NCI-H1436 treated with DMSO at 0.1 percent for 48 hours (cell line): ENCODE data around the gene ARHGEF16.

ENCODE experiments used
- DNase-seq: peaks from one replicate; lab custom pipeline; 2025; lab: John Stamatoyannopoulos, UW

Gene ARHGEF16

GRCh38 chr1:3456964-3457909 lies 2.8 kb downstream of the ARHGEF16 start:
- DNase-seq = no peak

DNA sequence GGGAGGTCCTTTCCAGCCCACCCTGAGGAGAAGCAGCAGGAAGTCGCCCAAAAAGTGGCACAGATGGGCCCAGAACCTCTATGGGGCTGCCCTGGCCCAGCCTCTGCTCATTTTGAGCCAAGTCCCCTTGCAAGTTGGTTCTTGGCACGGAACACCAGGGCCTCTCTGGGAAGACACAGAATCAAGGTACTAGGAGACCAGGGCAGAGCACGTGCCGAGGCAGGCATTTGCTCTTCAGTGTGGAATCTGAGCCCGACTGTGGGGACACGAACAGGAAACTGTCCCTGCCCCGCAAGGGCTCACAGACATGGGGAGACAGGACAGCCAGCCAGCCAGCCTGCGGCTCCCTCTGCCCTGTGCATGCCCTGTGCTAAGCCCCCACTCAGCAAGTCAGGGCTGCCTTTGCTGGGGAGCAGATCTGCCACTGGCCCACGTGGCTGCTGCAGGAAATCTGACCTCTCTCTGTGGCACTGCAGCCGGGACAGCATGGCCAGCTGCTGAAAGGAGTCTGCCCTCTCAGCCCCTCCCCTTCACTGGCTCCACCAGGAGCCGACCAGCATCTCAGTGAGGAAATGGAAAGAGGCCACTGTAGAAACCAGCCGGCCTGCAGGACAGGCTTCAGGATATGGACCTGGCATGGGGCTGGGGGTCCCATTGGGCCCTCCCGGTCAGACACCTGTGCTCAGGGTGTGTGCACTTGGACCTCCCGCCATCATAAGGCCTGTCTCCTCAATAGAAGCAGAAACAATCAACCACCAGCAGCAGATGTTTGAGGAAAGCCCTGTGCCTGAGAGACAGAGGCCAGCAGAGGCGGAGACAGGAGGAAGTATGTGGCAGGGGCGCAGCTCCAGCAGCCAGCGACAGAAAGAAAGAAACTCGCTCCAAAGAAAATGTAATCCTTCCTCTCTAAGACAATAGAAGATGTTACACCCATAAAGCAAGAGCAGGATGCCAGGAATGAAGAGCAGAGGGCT lies 3.7 kb downstream of the ARHGEF16 start:
- no peak for DNase-seq

DNA sequence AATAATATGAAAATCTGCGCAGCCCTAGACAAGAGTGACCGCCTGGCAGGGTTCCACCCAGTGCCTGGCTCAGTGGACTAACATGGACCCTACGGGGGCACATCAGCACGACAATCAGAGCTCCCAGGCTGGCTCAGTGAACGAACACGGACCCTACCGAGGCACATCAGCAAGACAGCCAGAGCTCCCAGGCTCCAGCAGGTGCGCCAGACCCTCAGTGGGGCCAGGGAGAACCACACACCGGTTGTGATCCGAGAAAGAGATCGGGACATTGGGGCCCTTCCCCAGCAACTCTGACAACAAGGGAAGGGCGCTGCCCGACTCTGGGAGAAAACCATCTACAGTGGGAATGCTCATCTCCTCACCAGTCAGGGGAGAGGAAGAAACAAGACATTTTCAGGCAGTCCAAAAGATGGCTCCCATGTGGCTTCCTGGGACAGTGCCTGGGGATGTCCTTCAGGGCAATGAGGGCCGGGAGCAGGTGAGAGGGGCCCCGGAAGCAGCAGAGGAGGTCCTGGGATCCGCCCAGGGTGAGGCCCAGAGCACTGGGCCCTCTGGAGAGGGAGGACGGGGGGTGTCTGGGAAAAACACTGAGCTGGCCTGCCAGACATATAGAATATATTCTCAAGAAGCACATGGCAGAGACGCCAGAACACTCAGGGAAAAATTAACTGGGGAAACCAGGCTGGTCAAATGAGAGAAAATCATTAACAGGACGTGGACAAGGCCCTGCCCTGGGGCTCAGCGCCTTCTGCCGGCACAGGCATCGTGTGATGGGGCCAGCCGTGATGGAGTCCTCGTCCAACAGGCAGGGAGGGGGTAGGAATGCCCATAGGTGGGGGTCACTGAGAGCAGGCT lies 4.8 kb downstream of the ARHGEF16 start:
- DNase-seq = no peak

- no peak for DNase-seq
Measured at GRCh38 chr1:3459940-3460671, 5.6 kb downstream of the ARHGEF16 start.

GRCh38 chr1:3460672-3461131 lies 6.2 kb downstream of the ARHGEF16 start:
- DNase-seq = no peak

- no peak for DNase-seq
Measured at GRCh38 chr1:3461238-3461933, 6.9 kb downstream of the ARHGEF16 start.

DNA sequence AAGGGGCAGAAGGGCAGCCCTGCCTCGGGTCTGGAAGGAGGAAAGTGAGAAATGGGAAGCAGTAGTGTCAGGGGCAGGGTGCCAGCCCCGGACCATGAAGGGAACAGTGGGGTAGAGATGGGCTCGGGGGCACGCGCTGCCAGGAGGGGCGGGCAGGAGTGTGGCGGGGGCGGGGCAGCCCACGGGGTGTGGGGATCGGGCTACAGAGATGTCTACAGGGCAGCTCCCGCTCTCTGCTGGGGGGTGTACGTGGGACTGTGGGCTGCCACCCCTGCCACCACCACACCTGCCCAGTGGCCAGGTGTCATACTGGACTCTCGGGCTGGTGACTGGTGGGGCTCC lies 7.4 kb downstream of the ARHGEF16 start:
- no peak for DNase-seq

- no peak for DNase-seq
Measured at GRCh38 chr1:3462356-3463012, 8.0 kb downstream of the ARHGEF16 start.

GRCh38 chr1:3463013-3463385 lies 8.5 kb downstream of the ARHGEF16 start:
- no peak for DNase-seq

GRCh38 chr1:3463408-3463863 lies 9.0 kb downstream of the ARHGEF16 start:
- DNase-seq = no peak

GRCh38 chr1:3463891-3464648 lies 9.6 kb downstream of the ARHGEF16 start:
- no peak for DNase-seq

DNA sequence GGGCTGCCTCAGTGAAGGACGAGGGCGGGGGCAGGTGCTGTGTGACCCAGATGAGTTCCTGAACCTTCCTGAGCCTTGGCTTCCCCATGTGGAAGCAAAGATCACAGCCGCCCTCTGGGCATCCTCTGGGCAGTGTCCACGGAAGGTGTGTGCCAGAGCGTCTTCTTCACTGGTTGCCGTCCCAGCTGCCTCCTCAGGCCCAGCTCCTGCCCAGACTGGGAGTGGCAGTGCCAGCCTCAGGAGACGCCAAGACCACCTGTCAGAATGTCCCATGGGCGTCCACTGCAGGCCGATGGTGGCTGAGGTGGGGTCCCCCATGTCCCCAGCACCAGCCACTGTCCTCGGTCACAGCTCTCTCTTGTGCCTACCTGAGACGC lies 10.2 kb downstream of the ARHGEF16 start:
- DNase-seq = no peak

DNA sequence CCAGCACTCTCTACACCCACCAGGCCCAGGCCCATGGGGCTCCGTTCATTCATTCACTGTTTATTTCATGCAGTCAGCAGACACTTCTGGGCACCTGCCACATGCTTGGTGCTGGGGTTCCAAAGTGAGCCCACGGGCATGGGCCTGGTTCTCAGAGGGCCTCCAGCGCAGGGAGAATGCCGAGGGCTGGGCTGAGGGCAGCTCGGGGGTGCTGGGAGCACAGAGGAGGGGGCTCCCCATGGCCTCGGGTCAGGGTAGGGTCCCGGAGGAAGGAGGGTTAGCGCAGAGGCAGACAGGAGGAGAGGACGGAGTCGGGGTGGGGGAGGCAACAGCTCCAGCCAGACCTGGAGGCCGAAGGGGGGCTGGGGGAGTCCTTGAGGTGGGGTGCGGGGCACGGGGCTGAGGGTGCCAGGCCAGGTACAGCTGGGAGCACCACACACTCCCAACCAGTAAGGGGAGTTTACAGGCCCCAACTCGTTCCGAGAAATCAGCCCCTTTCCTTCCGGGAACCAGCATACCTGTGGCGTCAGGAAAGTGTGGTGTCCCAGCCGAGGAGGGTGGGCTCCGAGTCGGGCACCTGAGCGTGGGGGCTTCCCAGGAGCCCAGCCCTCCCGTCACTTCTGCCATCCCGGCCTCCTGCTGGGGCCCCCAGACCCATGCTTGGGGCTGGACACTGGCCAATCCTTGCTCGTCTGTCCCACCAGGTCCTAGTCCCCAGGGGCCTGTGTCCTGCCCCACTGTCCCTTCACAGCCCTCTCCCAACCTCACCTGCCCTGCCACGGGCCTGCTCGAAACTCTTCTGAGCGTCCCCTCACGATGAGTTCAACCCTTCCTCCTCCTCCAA lies 10.8 kb downstream of the ARHGEF16 start:
- DNase-seq = no peak

GRCh38 chr1:3465935-3466321 lies 11.5 kb downstream of the ARHGEF16 start:
- DNase-seq = no peak

GRCh38 chr1:3466366-3467075 lies 12.1 kb downstream of the ARHGEF16 start:
- no peak for DNase-seq

DNA sequence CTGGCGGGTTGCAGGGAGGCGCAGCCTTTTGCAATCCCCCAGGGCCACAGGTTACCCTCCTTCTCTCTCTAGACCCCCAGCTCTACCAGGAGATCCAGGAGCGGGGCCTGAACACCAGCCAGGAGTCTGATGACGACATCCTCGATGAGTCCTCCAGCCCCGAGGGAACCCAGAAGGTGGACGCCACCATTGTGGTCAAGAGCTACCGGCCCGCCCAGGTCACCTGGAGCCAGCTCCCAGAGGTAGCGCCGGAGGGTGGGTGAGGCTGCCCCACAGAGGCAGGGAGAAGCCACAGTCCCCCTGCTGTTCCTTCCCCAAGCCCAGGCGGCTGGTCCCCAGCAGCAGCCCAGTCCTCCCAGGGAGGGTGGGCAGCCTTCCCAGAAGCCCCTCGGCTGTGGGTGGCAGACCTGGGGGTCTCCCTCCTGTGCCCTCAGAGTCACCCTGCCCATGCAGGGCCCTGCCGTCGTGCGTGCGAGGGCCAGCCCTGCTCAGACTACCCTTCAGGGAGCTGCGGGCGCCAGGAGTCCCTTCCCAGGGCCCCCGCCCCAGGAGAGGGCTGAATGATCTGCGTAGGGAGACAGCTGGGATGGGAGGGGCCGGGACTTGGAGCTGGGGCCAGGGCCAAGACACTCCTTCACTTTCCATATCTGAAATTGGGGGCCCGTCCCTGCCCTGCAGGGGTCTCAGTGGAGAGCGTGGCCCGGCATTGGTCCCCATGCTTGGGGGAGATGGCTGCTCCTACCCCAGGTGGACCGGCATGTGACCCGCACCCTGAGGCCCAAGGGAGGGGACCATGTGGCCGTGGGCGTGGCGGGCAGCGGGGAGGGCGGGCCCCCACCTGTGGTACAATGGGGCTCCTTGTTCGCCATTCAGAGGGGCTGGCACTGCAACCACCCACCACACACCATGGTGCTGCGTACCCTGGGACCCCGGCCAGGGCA lies 12.9 kb downstream of the ARHGEF16 start:
- no peak for DNase-seq
